K562 (cell line): Measurements from ENCODE around the gene AGAP3. TPM values are rescaled to one million over a fixed set of nuclear protein-coding genes. Genes with fewer than 3 reads are reported as not detected.

Source experiments
- EP400 ChIP-seq: fragments of 450-650 bp; IDR thresholded peaks from 2 replicates; pipeline ENCODE4 v1.6.1; 2017; ENCODE audit warnings: antibody characterized with exemption, mild to moderate bottlenecking, moderate library complexity
- KHSRP ChIP-seq: fragments of 450-650 bp; IDR thresholded peaks from 2 replicates; pipeline ENCODE4 v1.6.1; 2017
- NFE2 ChIP-seq: IDR thresholded peaks from 2 replicates; pipeline ENCODE4 v1.6.1; 2014; ENCODE audit warnings: antibody characterized with exemption, low read depth
- NR3C1 ChIP-seq: sonication (generic); formaldehyde crosslinking; IDR thresholded peaks from 2 replicates; pipeline ENCODE4 v1.8.1; 2022; ENCODE audit warnings: missing genetic modification reagents
- POU5F1 ChIP-seq: fragments of 150-350 bp; IDR thresholded peaks from 2 replicates; pipeline ENCODE4 v1.6.1; 2014; ENCODE audit warnings: borderline replicate concordance, low read length, low read depth, mild to moderate bottlenecking; ENCODE audit not compliant: partially characterized antibody
- RBBP5 ChIP-seq: fragments of 200-600 bp; sonication (generic); IDR thresholded peaks from 2 replicates; pipeline ENCODE4 v1.6.1; 2012; ENCODE audit warnings: borderline replicate concordance, mild to moderate bottlenecking, low read length, control low read depth, inconsistent platforms; ENCODE audit not compliant: insufficient read depth, poor library complexity, severe bottlenecking
- RFX5 ChIP-seq: IDR thresholded peaks from 2 replicates; pipeline ENCODE4 v1.6.1; 2011; ENCODE audit warnings: low read depth, mild to moderate bottlenecking, improper control_type of control experiment, low read length
- SRSF3 ChIP-seq: fragments of 200-400 bp; formaldehyde crosslinking; IDR thresholded peaks from 2 replicates; pipeline ENCODE4 v1.6.1; 2016; ENCODE audit warnings: mild to moderate bottlenecking, low read length, moderate library complexity; ENCODE audit not compliant: insufficient read depth
- TCF3 ChIP-seq: sonication (generic); formaldehyde crosslinking; IDR thresholded peaks from 2 replicates; pipeline ENCODE4 v1.4.0; 2020; ENCODE audit warnings: mild to moderate bottlenecking, missing genetic modification reagents
- TCFL5 ChIP-seq: fragments of 250-450 bp; sonication (Bioruptor Pico); conservative IDR thresholded peaks from 2 replicates; pipeline ENCODE4 v1.6.1; 2021; ENCODE audit warnings: mild to moderate bottlenecking, moderate library complexity, matching md5 sums
- ZNF316 ChIP-seq: fragments of 450-650 bp; IDR thresholded peaks from 2 replicates; pipeline ENCODE4 v1.6.1; 2016
- ZNF830 ChIP-seq: fragments of 250-450 bp; sonication (Bioruptor Pico); IDR thresholded peaks from 2 replicates; pipeline ENCODE4 v1.5.0; 2021; ENCODE audit warnings: mild to moderate bottlenecking
- polyA plus RNA-seq, 8 experiments: library from polyadenylated mRNA; depleted of rRNA in 4 of 8; stranded (reverse) in 5 of 8; unstranded in 3 of 8; fragments of >200 nt; fragmentation: Nextera tagmentation in 2 of 8; fragmentation: Illumina TruSeq in 1 of 8; extraction: Ambion mirVana in 2 of 8; extraction: Trizol in 1 of 8; gene quantifications; 2 replicates each; pipeline versions ENCODE4 v1.2.1 to v1.2.3, GENCODE V29; 2011 to 2014; ENCODE audit warnings: inconsistent platforms in 1 of 8, missing spikeins in 1 of 8
- total RNA-seq, 7 experiments: library from RNA; depleted of rRNA in 6 of 7; stranded (reverse); fragments of >200 nt in 6 of 7; fragmentation: Illumina TruSeq in 2 of 7; extraction: Trizol in 2 of 7; gene quantifications; 2 replicates each; pipeline versions ENCODE4 v1.2.1 to v1.2.3, GENCODE V29; 2011 to 2021; ENCODE audit warnings: low replicate concordance in 1 of 7
- TF ChIP-seq, protein P1 (sequence below): sonication (generic); formaldehyde crosslinking; IDR thresholded peaks from 2 replicates; pipeline ENCODE4 v1.8.1; 2023; ENCODE audit warnings: mild to moderate bottlenecking, missing genetic modification reagents
- TF ChIP-seq, protein P2 (sequence below): fragments of 200-800 bp; sonication (Bioruptor generic); IDR thresholded peaks from 2 replicates; pipeline ENCODE4 v1.6.1; 2017; ENCODE audit warnings: missing genetic modification characterization, missing compliant biosample characterization
- TF ChIP-seq, protein P3 (sequence below): sonication (generic); formaldehyde crosslinking; IDR thresholded peaks from 2 replicates; pipeline ENCODE4 v1.8.1; 2023; ENCODE audit warnings: mild to moderate bottlenecking, missing genetic modification reagents
- TF ChIP-seq, protein P4 (sequence below): fragments of 450-650 bp; IDR thresholded peaks from 2 replicates; pipeline ENCODE4 v1.6.1; 2018; ENCODE audit warnings: mild to moderate bottlenecking, low read depth; ENCODE audit not compliant: partially characterized antibody
- TF ChIP-seq, protein P5 (sequence below), 2 experiments: fragments of 450-650 bp; conservative IDR thresholded peaks; 2 replicates each; pipeline ENCODE4 v1.6.1; 2017; ENCODE audit warnings: mild to moderate bottlenecking in 2 of 2, moderate library complexity in 2 of 2

Gene AGAP3
- total and polyA plus RNA-seq, 9 of the 15 experiments (the other 6 are each of a cell fraction or from before 2014, with no cell fraction given), result 3.4 to 208 (median 62.2) TPM

DNA sequence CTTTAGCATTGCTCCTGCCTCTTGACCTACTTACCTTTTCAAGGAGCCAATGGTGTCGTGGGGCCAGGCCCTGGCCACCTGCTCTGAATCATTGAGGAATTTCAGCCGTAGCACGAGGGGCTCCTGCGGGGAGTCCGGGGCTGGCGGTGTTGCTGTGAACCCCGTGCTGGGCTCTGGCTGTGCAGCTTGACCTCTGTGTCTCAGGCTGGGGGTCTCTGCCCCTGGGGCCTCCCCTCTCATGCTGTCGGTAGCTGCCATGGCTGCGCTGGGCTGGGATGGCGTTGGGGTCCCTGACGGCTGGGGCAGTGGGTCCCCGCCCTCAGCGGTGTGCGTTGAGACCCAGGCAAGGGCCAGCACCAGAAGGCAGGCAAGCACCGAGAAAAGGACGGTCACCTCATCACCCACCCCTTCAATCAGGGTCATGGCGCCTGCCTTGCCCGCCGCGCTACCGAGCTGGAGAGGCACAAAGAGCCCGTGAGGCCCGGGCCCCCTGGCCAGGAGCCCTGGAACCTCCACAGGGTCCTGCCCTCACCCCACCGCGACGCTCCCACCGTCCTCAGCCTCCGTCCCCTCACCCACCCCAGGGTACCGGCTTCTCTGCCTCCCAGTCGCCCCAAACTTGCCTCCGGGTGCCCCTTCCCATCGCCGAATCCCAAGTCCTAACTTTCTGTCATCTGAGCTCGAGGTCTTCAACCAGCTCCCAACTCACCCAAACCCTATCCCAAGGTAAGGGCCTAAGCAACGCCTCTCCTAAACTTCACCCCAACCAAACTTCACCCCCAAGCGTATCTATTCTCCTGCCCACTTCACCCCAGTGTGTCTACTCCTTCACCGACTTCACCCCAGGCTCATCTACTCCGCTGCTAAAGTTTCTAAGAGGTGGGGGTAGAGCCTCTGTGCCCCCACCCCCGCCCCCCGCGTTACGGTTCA lies 3.9 kb upstream of the AGAP3 start (continued):
- TF ChIP-seq NR3C1 (CRISPR knock-in tag) (no peak), EP400 (no peak), RFX5 (no peak), SRSF3 (0 out of 2 replicates have a peak, but pooled peaks have one; percentile 24), RBBP5 (peak; percentile 49), POU5F1 (no peak), ZNF830 (CRISPR knock-in tag) (no peak), NFE2 (no peak), ZNF316 (no peak; the same call in 1 of the 2 replicates), TCF3 (CRISPR knock-in tag) (no peak), KHSRP (no peak), TCFL5 (CRISPR knock-in tag) (no peak)
- TF ChIP-seq, protein P1, sequence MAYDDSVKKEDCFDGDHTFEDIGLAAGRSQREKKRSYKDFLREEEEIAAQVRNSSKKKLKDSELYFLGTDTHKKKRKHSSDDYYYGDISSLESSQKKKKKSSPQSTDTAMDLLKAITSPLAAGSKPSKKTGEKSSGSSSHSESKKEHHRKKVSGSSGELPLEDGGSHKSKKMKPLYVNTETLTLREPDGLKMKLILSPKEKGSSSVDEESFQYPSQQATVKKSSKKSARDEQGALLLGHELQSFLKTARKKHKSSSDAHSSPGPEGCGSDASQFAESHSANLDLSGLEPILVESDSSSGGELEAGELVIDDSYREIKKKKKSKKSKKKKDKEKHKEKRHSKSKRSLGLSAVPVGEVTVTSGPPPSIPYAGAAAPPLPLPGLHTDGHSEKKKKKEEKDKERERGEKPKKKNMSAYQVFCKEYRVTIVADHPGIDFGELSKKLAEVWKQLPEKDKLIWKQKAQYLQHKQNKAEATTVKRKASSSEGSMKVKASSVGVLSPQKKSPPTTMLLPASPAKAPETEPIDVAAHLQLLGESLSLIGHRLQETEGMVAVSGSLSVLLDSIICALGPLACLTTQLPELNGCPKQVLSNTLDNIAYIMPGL (CRISPR knock-in tag), result no peak
- TF ChIP-seq, protein P2, sequence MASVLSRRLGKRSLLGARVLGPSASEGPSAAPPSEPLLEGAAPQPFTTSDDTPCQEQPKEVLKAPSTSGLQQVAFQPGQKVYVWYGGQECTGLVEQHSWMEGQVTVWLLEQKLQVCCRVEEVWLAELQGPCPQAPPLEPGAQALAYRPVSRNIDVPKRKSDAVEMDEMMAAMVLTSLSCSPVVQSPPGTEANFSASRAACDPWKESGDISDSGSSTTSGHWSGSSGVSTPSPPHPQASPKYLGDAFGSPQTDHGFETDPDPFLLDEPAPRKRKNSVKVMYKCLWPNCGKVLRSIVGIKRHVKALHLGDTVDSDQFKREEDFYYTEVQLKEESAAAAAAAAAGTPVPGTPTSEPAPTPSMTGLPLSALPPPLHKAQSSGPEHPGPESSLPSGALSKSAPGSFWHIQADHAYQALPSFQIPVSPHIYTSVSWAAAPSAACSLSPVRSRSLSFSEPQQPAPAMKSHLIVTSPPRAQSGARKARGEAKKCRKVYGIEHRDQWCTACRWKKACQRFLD (CRISPR knock-in tag), result peak; percentile 20; the same call in 1 of the 2 replicates
- TF ChIP-seq, protein P3, sequence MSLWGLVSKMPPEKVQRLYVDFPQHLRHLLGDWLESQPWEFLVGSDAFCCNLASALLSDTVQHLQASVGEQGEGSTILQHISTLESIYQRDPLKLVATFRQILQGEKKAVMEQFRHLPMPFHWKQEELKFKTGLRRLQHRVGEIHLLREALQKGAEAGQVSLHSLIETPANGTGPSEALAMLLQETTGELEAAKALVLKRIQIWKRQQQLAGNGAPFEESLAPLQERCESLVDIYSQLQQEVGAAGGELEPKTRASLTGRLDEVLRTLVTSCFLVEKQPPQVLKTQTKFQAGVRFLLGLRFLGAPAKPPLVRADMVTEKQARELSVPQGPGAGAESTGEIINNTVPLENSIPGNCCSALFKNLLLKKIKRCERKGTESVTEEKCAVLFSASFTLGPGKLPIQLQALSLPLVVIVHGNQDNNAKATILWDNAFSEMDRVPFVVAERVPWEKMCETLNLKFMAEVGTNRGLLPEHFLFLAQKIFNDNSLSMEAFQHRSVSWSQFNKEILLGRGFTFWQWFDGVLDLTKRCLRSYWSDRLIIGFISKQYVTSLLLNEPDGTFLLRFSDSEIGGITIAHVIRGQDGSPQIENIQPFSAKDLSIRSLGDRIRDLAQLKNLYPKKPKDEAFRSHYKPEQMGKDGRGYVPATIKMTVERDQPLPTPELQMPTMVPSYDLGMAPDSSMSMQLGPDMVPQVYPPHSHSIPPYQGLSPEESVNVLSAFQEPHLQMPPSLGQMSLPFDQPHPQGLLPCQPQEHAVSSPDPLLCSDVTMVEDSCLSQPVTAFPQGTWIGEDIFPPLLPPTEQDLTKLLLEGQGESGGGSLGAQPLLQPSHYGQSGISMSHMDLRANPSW (CRISPR knock-in tag), result no peak
- TF ChIP-seq, protein P4, sequence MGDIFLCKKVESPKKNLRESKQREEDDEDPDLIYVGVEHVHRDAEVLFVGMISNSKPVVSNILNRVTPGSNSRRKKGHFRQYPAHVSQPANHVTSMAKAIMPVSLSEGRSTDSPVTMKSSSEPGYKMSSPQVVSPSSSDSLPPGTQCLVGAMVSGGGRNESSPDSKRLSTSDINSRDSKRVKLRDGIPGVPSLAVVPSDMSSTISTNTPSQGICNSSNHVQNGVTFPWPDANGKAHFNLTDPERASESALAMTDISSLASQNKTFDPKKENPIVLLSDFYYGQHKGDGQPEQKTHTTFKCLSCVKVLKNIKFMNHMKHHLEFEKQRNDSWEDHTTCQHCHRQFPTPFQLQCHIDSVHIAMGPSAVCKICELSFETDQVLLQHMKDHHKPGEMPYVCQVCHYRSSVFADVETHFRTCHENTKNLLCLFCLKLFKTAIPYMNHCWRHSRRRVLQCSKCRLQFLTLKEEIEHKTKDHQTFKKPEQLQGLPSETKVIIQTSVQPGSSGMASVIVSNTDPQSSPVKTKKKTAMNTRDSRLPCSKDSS, result no peak
- TF ChIP-seq, protein P5, sequence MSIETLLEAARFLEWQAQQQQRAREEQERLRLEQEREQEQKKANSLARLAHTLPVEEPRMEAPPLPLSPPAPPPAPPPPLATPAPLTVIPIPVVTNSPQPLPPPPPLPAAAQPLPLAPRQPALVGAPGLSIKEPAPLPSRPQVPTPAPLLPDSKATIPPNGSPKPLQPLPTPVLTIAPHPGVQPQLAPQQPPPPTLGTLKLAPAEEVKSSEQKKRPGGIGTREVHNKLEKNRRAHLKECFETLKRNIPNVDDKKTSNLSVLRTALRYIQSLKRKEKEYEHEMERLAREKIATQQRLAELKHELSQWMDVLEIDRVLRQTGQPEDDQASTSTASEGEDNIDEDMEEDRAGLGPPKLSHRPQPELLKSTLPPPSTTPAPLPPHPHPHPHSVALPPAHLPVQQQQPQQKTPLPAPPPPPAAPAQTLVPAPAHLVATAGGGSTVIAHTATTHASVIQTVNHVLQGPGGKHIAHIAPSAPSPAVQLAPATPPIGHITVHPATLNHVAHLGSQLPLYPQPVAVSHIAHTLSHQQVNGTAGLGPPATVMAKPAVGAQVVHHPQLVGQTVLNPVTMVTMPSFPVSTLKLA (conservative IDR thresholded peaks at IDR 0.05), result no peak
